WTC11 (cell line): ENCODE measurements around the gene CHCT1. TPM values are rescaled to one million over a fixed set of nuclear protein-coding genes. Genes with fewer than 3 reads are reported as not detected.

ENCODE experiments used
- ATAC-seq: fragments of 200-7000 bp; cut with Tn5 transposase; 2 replicates; pipeline ENCODE4 v1.10.0; 2021; ENCODE audit warnings: mild to moderate bottlenecking, moderate library complexity
- CTCF ChIA-PET: fragments of 300-600 bp; sonication (Branson Sonifier 250); formaldehyde crosslinking; loops from one replicate; lab custom pipeline; 2021; ENCODE audit warnings: antibody characterized with exemption; lab: Charles Lee
- POLR2A ChIA-PET: fragments of 350-600 bp; sonication (Branson Sonifier 250); formaldehyde crosslinking; loops from one replicate; lab custom pipeline; 2021; ENCODE audit warnings: antibody characterized with exemption; lab: Charles Lee
- DNase-seq: peaks from one replicate; pipeline ENCODE4 v3.0.0; 2021; ENCODE audit warnings: low spot score
- H3K27ac Mint-ChIP-seq: 2 replicates; pipeline ENCODE4 v1.8.0; 2021; ENCODE audit warnings: mixed read lengths
- H3K27me3 Mint-ChIP-seq: 2 replicates; pipeline ENCODE4 v1.8.0; 2021; ENCODE audit warnings: low read depth, mild to moderate bottlenecking, moderate library complexity, mixed read lengths
- H3K36me3 Mint-ChIP-seq: 2 replicates; pipeline ENCODE4 v1.8.0; 2021; ENCODE audit warnings: mixed read lengths
- H3K4me1 Mint-ChIP-seq: 2 replicates; pipeline ENCODE4 v1.8.0; 2022; ENCODE audit warnings: mixed read lengths
- H3K4me3 Mint-ChIP-seq: 2 replicates; pipeline ENCODE4 v1.8.0; 2021; ENCODE audit warnings: mild to moderate bottlenecking, moderate library complexity, mixed read lengths
- H3K9me3 Mint-ChIP-seq: 2 replicates; pipeline ENCODE4 v1.8.0; 2021; ENCODE audit warnings: mixed read lengths
- ATF1 ChIP-seq: sonication (generic); formaldehyde crosslinking; IDR thresholded peaks from 2 replicates; pipeline ENCODE4 v1.8.1; 2023; ENCODE audit warnings: mild to moderate bottlenecking, moderate library complexity, missing genetic modification reagents
- ESRRA ChIP-seq: sonication (generic); formaldehyde crosslinking; IDR thresholded peaks from 2 replicates; pipeline ENCODE4 v1.8.1; 2022; ENCODE audit warnings: mild to moderate bottlenecking, missing genetic modification reagents, borderline replicate concordance
- FOXJ3 ChIP-seq: sonication (generic); formaldehyde crosslinking; IDR thresholded peaks from 2 replicates; pipeline ENCODE4 v1.9.0; 2021; ENCODE audit warnings: missing genetic modification reagents, mild to moderate bottlenecking, borderline replicate concordance
- FOXK1 ChIP-seq: sonication (generic); formaldehyde crosslinking; IDR thresholded peaks from 2 replicates; pipeline ENCODE4 v1.8.0; 2022; ENCODE audit warnings: mild to moderate bottlenecking, moderate library complexity, missing genetic modification reagents
- IRF2 ChIP-seq: sonication (generic); formaldehyde crosslinking; IDR thresholded peaks from 2 replicates; pipeline ENCODE4 v1.8.0; 2022; ENCODE audit warnings: low read depth, missing genetic modification reagents, borderline replicate concordance
- MXD4 ChIP-seq: fragments of 250-450 bp; sonication (Bioruptor Pico); IDR thresholded peaks from 2 replicates; pipeline ENCODE4 v1.8.0; 2021; ENCODE audit warnings: mild to moderate bottlenecking, moderate library complexity, borderline replicate concordance
- MYBL2 ChIP-seq: sonication (generic); formaldehyde crosslinking; IDR thresholded peaks from 2 replicates; pipeline ENCODE4 v1.8.1; 2023; ENCODE audit warnings: mild to moderate bottlenecking, moderate library complexity, missing genetic modification reagents
- NFE2L1 ChIP-seq: sonication (generic); formaldehyde crosslinking; IDR thresholded peaks from 2 replicates; pipeline ENCODE4 v1.8.1; 2023; ENCODE audit warnings: missing genetic modification reagents
- PRRX2 ChIP-seq: fragments of 250-450 bp; sonication (Bioruptor Pico); IDR thresholded peaks from 2 replicates; pipeline ENCODE4 v1.8.0; 2021; ENCODE audit warnings: mild to moderate bottlenecking
- SMAD3 ChIP-seq: sonication (generic); formaldehyde crosslinking; IDR thresholded peaks from 2 replicates; pipeline ENCODE4 v1.8.0; 2022; ENCODE audit warnings: missing genetic modification reagents, mild to moderate bottlenecking, borderline replicate concordance
- ZBTB43 ChIP-seq: sonication (generic); formaldehyde crosslinking; IDR thresholded peaks from 2 replicates; pipeline ENCODE4 v1.8.1; 2023; ENCODE audit warnings: mild to moderate bottlenecking, missing genetic modification reagents
- ZNF121 ChIP-seq: sonication (generic); formaldehyde crosslinking; IDR thresholded peaks from 2 replicates; pipeline ENCODE4 v1.8.0; 2023; ENCODE audit warnings: missing genetic modification reagents
- ZNF232 ChIP-seq: sonication (generic); formaldehyde crosslinking; IDR thresholded peaks from 2 replicates; pipeline ENCODE4 v1.8.0; 2022; ENCODE audit warnings: mild to moderate bottlenecking, missing genetic modification reagents
- ZNF281 ChIP-seq: sonication (generic); formaldehyde crosslinking; IDR thresholded peaks from 2 replicates; pipeline ENCODE4 v1.8.0; 2023; ENCODE audit warnings: mild to moderate bottlenecking, missing genetic modification reagents
- ZNF416 ChIP-seq: fragments of 250-450 bp; sonication (Bioruptor Pico); IDR thresholded peaks from 2 replicates; pipeline ENCODE4 v1.9.0; 2021; ENCODE audit warnings: mild to moderate bottlenecking, inconsistent platforms
- ZNF423 ChIP-seq: fragments of 250-450 bp; sonication (Bioruptor Pico); IDR thresholded peaks from 2 replicates; pipeline ENCODE4 v2.1.2; 2022; ENCODE audit warnings: mild to moderate bottlenecking, moderate library complexity
- ZNF512 ChIP-seq: sonication (generic); formaldehyde crosslinking; IDR thresholded peaks from 2 replicates; pipeline ENCODE4 v1.8.1; 2022; ENCODE audit warnings: missing genetic modification reagents, borderline replicate concordance
- ZNF532 ChIP-seq: fragments of 250-450 bp; sonication (Bioruptor Pico); IDR thresholded peaks from 2 replicates; pipeline ENCODE4 v1.9.0; 2021; ENCODE audit warnings: mild to moderate bottlenecking, borderline replicate concordance
- ZSCAN18 ChIP-seq: fragments of 250-450 bp; sonication (Bioruptor Pico); IDR thresholded peaks from 2 replicates; pipeline ENCODE4 v2.1.2; 2022; ENCODE audit warnings: mild to moderate bottlenecking, moderate library complexity
- total RNA-seq: library from RNA; stranded (reverse); gene quantifications from 3 replicates; pipeline ENCODE4 v1.2.3, GENCODE V29; 2021

Gene CHCT1
- total RNA-seq, 1 experiment from 2014 or later, result not detected

- no peak for TF ChIP-seq ZNF532 (CRISPR knock-in tag)
- TF ChIP-seq ZNF121, result no peak
- TF ChIP-seq ZNF512 (CRISPR knock-in tag), result no peak
- no peak for TF ChIP-seq FOXJ3
- no peak for TF ChIP-seq ATF1 (CRISPR knock-in tag)
- TF ChIP-seq ZSCAN18, result no peak
- no peak for TF ChIP-seq ZNF416 (CRISPR knock-in tag)
- no peak for TF ChIP-seq MXD4 (CRISPR knock-in tag)
- no peak for TF ChIP-seq PRRX2 (CRISPR knock-in tag)
- no peak for TF ChIP-seq ESRRA
- no peak for TF ChIP-seq MYBL2 (CRISPR knock-in tag)
These were observed 31.3 kb upstream of the CHCT1 start (continued) for GRCh38 chr17:60390925-60391470.

- POLR2A ChIA-PET, result interaction anchor here (0.5 to 1.4 kb wide), 4 partner anchors 21 to 254 kb away, joined by 3 to 7 read pairs (median 3); partner anchors contain the start of gene PPM1D
- no peaks in the 10 kb centered on the region for H3K27me3 Mint-ChIP-seq
- no peaks in the 10 kb centered on the region for H3K9me3 Mint-ChIP-seq
- peak; percentile 65 for DNase-seq
- TF ChIP-seq ZNF232 (CRISPR knock-in tag) (no peak), NFE2L1 (CRISPR knock-in tag) (peak; percentile 9; the same call in 1 of the 2 replicates), FOXK1 (CRISPR knock-in tag) (no peak), ZNF281 (CRISPR knock-in tag) (peak; percentile 67; the same call in 1 of the 2 replicates), ZNF423 (CRISPR knock-in tag) (peak; percentile 60), ZBTB43 (CRISPR knock-in tag) (peak; percentile 49; the same call in 1 of the 2 replicates), SMAD3 (CRISPR knock-in tag) (0 out of 2 replicates have a peak, but pooled peaks have one; percentile 41), IRF2 (CRISPR knock-in tag) (no peak)
- H3K4me1 Mint-ChIP-seq, result peaks cover 52% of the 10 kb centered on the region
- CTCF ChIA-PET, result interaction anchor here (0.6 to 1.3 kb wide), 8 partner anchors 8 to 211 kb away, joined by 3 to 10 read pairs (median 3); no protein-coding TSS in a partner anchor
- peak; percentile 50 for ATAC-seq
- H3K4me3 Mint-ChIP-seq, result peak overlapping the region; percentile 98
- H3K27ac Mint-ChIP-seq, result peak overlapping the region; percentile 93
- H3K36me3 Mint-ChIP-seq, result no peaks in the 10 kb centered on the region
These were observed 30.7 kb upstream of the CHCT1 start for GRCh38 chr17:60391471-60392041.
